ENCODE data around the gene SNED1.

SNED1 gene

GRCh38 chr2:240960971-240961876 lies 37.2 kb upstream of the SNED1 start:
- no peak overlapping the region for H3K4me3 ChIP-seq (ENCODE audit: low read length, poor library complexity, severe bottlenecking)
- H3K9me3 ChIP-seq (ENCODE audit: insufficient read depth, low read depth, low read length), result no peaks in the 10 kb centered on the region; the same call in 1 of the 2 replicates
- no peaks in the 10 kb centered on the region for H3K36me3 ChIP-seq (ENCODE audit: insufficient read depth, low read length)
- H2AFZ ChIP-seq (ENCODE audit: low read length), result no peak overlapping the region
- H3K9ac ChIP-seq (ENCODE audit: low read depth, low read length, poor library complexity, severe bottlenecking), result no peak overlapping the region
- no peak overlapping the region for H3K4me2 ChIP-seq (ENCODE audit: low read depth, low read length, poor library complexity, severe bottlenecking)
- H4K20me1 ChIP-seq (ENCODE audit: insufficient read depth, low read length, poor library complexity, severe bottlenecking), result no peaks in the 10 kb centered on the region
- H3K9me2 ChIP-seq (replicated peaks; ENCODE audit: low read depth, low read length), result no peaks in the 10 kb centered on the region
- no peak for TF ChIP-seq CTCF (conservative IDR thresholded peaks at IDR 0.05; ENCODE audit: low read length)
- no peak for TF ChIP-seq EZH2phosphoT487 (IDR thresholded peaks at IDR 0.05; ENCODE audit: borderline replicate concordance)
- no peaks in the 10 kb centered on the region for H3F3A ChIP-seq (ENCODE audit: low read depth)
- no peaks in the 10 kb centered on the region for H3K4me1 ChIP-seq (ENCODE audit: insufficient read depth, low read length, poor library complexity, severe bottlenecking)
- no peaks in the 10 kb centered on the region for H3K79me2 ChIP-seq (ENCODE audit: insufficient read depth, low read length)
- no peaks in the 10 kb centered on the region for H3K27me3 ChIP-seq (ENCODE audit: insufficient read depth, low read length, poor library complexity, severe bottlenecking)

GRCh38 chr2:240961910-240962299 lies 36.5 kb upstream of the SNED1 start:
- Histone ChIP-seq H3K79me2 (ENCODE audit: insufficient read depth, low read length) (no peaks in the 10 kb centered on the region), H3K9me3 (ENCODE audit: insufficient read depth, low read depth, low read length) (no peaks in the 10 kb centered on the region; the same call in 1 of the 2 replicates), H3F3A (ENCODE audit: low read depth) (no peaks in the 10 kb centered on the region), H3K36me3 (ENCODE audit: insufficient read depth, low read length) (no peaks in the 10 kb centered on the region), H2AFZ (ENCODE audit: low read length) (no peak overlapping the region), H3K27me3 (ENCODE audit: insufficient read depth, low read length, poor library complexity, severe bottlenecking) (no peaks in the 10 kb centered on the region), H3K4me2 (ENCODE audit: low read depth, low read length, poor library complexity, severe bottlenecking) (no peak overlapping the region), H3K4me3 (ENCODE audit: low read length, poor library complexity, severe bottlenecking) (no peak overlapping the region), H3K9me2 (replicated peaks; ENCODE audit: low read depth, low read length) (no peaks in the 10 kb centered on the region), H3K9ac (ENCODE audit: low read depth, low read length, poor library complexity, severe bottlenecking) (no peak overlapping the region), H4K20me1 (ENCODE audit: insufficient read depth, low read length, poor library complexity, severe bottlenecking) (no peaks in the 10 kb centered on the region), H3K4me1 (ENCODE audit: insufficient read depth, low read length, poor library complexity, severe bottlenecking) (no peaks in the 10 kb centered on the region)
- TF ChIP-seq CTCF (conservative IDR thresholded peaks at IDR 0.05; ENCODE audit: low read length), result no peak
- no peak for TF ChIP-seq EZH2phosphoT487 (IDR thresholded peaks at IDR 0.05; ENCODE audit: borderline replicate concordance)

GRCh38 chr2:240962300-240963064 lies 35.9 kb upstream of the SNED1 start:
- Histone ChIP-seq H3K4me3 (ENCODE audit: low read length, poor library complexity, severe bottlenecking) (no peak overlapping the region), H3K9me2 (replicated peaks; ENCODE audit: low read depth, low read length) (no peaks in the 10 kb centered on the region), H3K9ac (ENCODE audit: low read depth, low read length, poor library complexity, severe bottlenecking) (no peak overlapping the region), H4K20me1 (ENCODE audit: insufficient read depth, low read length, poor library complexity, severe bottlenecking) (no peaks in the 10 kb centered on the region), H3K79me2 (ENCODE audit: insufficient read depth, low read length) (no peaks in the 10 kb centered on the region), H3K4me1 (ENCODE audit: insufficient read depth, low read length, poor library complexity, severe bottlenecking) (no peaks in the 10 kb centered on the region), H3K27me3 (ENCODE audit: insufficient read depth, low read length, poor library complexity, severe bottlenecking) (no peaks in the 10 kb centered on the region), H2AFZ (ENCODE audit: low read length) (no peak overlapping the region), H3K4me2 (ENCODE audit: low read depth, low read length, poor library complexity, severe bottlenecking) (no peak overlapping the region), H3K36me3 (ENCODE audit: insufficient read depth, low read length) (no peaks in the 10 kb centered on the region), H3F3A (ENCODE audit: low read depth) (no peaks in the 10 kb centered on the region), H3K9me3 (ENCODE audit: insufficient read depth, low read depth, low read length) (no peaks in the 10 kb centered on the region; the same call in 1 of the 2 replicates)
- TF ChIP-seq CTCF (conservative IDR thresholded peaks at IDR 0.05; ENCODE audit: low read length), result no peak
- TF ChIP-seq EZH2phosphoT487 (IDR thresholded peaks at IDR 0.05; ENCODE audit: borderline replicate concordance), result no peak

Data from Loucy (cell line).